Measurements from ENCODE around the gene TFDP1.

- TF ChIP-seq CTCF (IDR thresholded peaks at IDR 0.05) (no peak), POLR2A (IDR thresholded peaks at IDR 0.05) (no peak)
These were observed 19.6 kb downstream of the TFDP1 start for GRCh38 chr13:113604186-113604585.

Data from transverse colon (tissue), 3 donors.